HL-60/S4 (cell line): Measurements from ENCODE around the gene CROCC2.

Experiments used
- in situ Hi-C: fragments of 300-500 bp; cut with MboI; formaldehyde crosslinking; loops from 2 replicates; pipeline ENCODE4 v1.14.3; 2022; ENCODE audit warnings: low sequenced_read_pairs

Gene CROCC2

GRCh38 chr2:240875228-240876034 is 30.7 kb upstream of the CROCC2 start:
- in situ Hi-C loops, result no loop called here

- in situ Hi-C loops, result no loop called here
Measured at GRCh38 chr2:240876035-240876474, 30.1 kb upstream of the CROCC2 start.

- in situ Hi-C loops, result no loop called here
Measured at GRCh38 chr2:240876475-240877251, 29.5 kb upstream of the CROCC2 start.

- in situ Hi-C loops, result no loop called here
Measured at GRCh38 chr2:240877460-240878340, 28.4 kb upstream of the CROCC2 start.

- in situ Hi-C loops, result no loop called here
Measured at GRCh38 chr2:240878341-240878936, 27.7 kb upstream of the CROCC2 start.

GRCh38 chr2:240879105-240879504 is 27.0 kb upstream of the CROCC2 start:
- in situ Hi-C loops, result no loop called here

GRCh38 chr2:240881913-240882312 is 24.2 kb upstream of the CROCC2 start:
- in situ Hi-C loops, result no loop called here

- in situ Hi-C loops, result no loop called here
Measured at GRCh38 chr2:240884221-240884620, 21.9 kb upstream of the CROCC2 start.

- in situ Hi-C loops, result no loop called here
Measured at GRCh38 chr2:240884745-240885144, 21.4 kb upstream of the CROCC2 start.

GRCh38 chr2:240885566-240885965 is 20.6 kb upstream of the CROCC2 start:
- in situ Hi-C loops, result no loop called here

- in situ Hi-C loops, result no loop called here
Measured at GRCh38 chr2:240886023-240886565, 20.0 kb upstream of the CROCC2 start.

- in situ Hi-C loops, result no loop called here
Measured at GRCh38 chr2:240886678-240887609, 19.2 kb upstream of the CROCC2 start.

- in situ Hi-C loops, result no loop called here
Measured at GRCh38 chr2:240887631-240888030, 18.5 kb upstream of the CROCC2 start.

GRCh38 chr2:240888130-240888889 is 17.8 kb upstream of the CROCC2 start:
- in situ Hi-C loops, result no loop called here

- in situ Hi-C loops, result no loop called here
Measured at GRCh38 chr2:240888890-240889573, 17.1 kb upstream of the CROCC2 start.

GRCh38 chr2:240889601-240890560 is 16.3 kb upstream of the CROCC2 start:
- in situ Hi-C loops, result no loop called here

- in situ Hi-C loops, result no loop called here
Measured at GRCh38 chr2:240890691-240891090, 15.4 kb upstream of the CROCC2 start.
